Loucy (cell line): ENCODE measurements around the gene CTNND2.

Source experiments
- H2AFZ ChIP-seq: fragments of 200-600 bp; sonication (generic); 2 replicates; pipeline ENCODE4 v1.6.0; 2016; ENCODE audit warnings: antibody characterized with exemption, mild to moderate bottlenecking, low read length, moderate library complexity
- H3F3A ChIP-seq: fragments of 200-600 bp; 2 replicates; pipeline ENCODE4 v1.6.0; 2016; ENCODE audit warnings: antibody characterized with exemption, low read depth, mild to moderate bottlenecking
- H3K27me3 ChIP-seq: fragments of 200-600 bp; sonication (generic); 2 replicates; pipeline ENCODE4 v1.6.1; 2014; ENCODE audit warnings: low read length, mild to moderate bottlenecking; ENCODE audit not compliant: insufficient read depth, poor library complexity, severe bottlenecking
- H3K36me3 ChIP-seq: fragments of 200-600 bp; sonication (generic); 2 replicates; pipeline ENCODE4 v1.6.1; 2016; ENCODE audit warnings: low read length; ENCODE audit not compliant: insufficient read depth
- H3K4me1 ChIP-seq: fragments of 200-600 bp; sonication (generic); 2 replicates; pipeline ENCODE4 v1.5.1; 2014; ENCODE audit warnings: low read length, mild to moderate bottlenecking; ENCODE audit not compliant: insufficient read depth, poor library complexity, severe bottlenecking
- H3K4me2 ChIP-seq: fragments of 200-600 bp; sonication (generic); 2 replicates; pipeline ENCODE4 v1.6.0; 2014; ENCODE audit warnings: antibody characterized with exemption, low read length, low read depth, mild to moderate bottlenecking; ENCODE audit not compliant: poor library complexity, severe bottlenecking
- H3K4me3 ChIP-seq: fragments of 200-600 bp; sonication (generic); 2 replicates; pipeline ENCODE4 v1.5.1; 2014; ENCODE audit warnings: low read length, mild to moderate bottlenecking, mixed read lengths; ENCODE audit not compliant: poor library complexity, severe bottlenecking
- H3K79me2 ChIP-seq: fragments of 200-600 bp; sonication (generic); 2 replicates; pipeline ENCODE4 v1.6.1; 2014; ENCODE audit warnings: low read length; ENCODE audit not compliant: insufficient read depth
- H3K9ac ChIP-seq: fragments of 200-600 bp; sonication (generic); 2 replicates; pipeline ENCODE4 v1.6.0; 2014; ENCODE audit warnings: mild to moderate bottlenecking, low read depth, low read length, moderate library complexity; ENCODE audit not compliant: poor library complexity, severe bottlenecking
- H3K9me2 ChIP-seq: fragments of 200-600 bp; sonication (generic); replicated peaks from 2 replicates; pipeline ENCODE4 v1.6.1; 2016; ENCODE audit warnings: low read depth, low read length, mixed read lengths
- H3K9me3 ChIP-seq: fragments of 200-600 bp; sonication (generic); 2 replicates; pipeline ENCODE4 v1.6.1; 2014; ENCODE audit warnings: mild to moderate bottlenecking, antibody characterized with exemption, low read length, low read depth; ENCODE audit not compliant: insufficient read depth
- H4K20me1 ChIP-seq: fragments of 200-600 bp; sonication (generic); 2 replicates; pipeline ENCODE4 v1.6.0; 2014; ENCODE audit warnings: antibody characterized with exemption, low read length, mild to moderate bottlenecking; ENCODE audit not compliant: insufficient read depth, poor library complexity, severe bottlenecking
- EZH2phosphoT487 ChIP-seq: fragments of 200-600 bp; IDR thresholded peaks from 2 replicates; pipeline ENCODE4 v1.6.1; 2018; ENCODE audit warnings: antibody characterized with exemption, mild to moderate bottlenecking, moderate library complexity, borderline replicate concordance
- TF ChIP-seq, protein P1 (sequence below): fragments of 200-600 bp; sonication (generic); conservative IDR thresholded peaks from 2 replicates; pipeline ENCODE4 v1.5.1; 2014; ENCODE audit warnings: mild to moderate bottlenecking, antibody characterized with exemption, low read length

Gene CTNND2

DNA sequence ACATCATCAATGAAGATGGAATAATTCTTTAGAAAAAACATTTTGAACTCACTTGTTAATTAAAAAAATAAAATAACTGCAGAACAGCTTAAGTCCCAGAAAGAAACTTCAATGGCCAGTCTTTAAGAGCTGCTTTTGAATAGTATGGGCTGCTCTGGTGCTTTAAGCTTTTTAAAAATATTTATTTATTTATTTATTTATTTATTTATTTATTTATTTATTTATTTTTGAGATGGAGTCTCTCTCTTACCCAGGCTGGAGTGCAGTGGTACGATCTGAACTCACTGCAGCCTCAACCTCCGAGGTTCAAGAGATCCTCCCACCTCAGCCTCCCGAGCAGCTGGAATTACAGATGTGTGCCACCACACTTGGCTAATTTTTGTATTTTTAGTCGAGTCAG, 626.9 kb downstream of the CTNND2 start:
- Histone ChIP-seq H4K20me1 (no peaks in the 10 kb centered on the region), H3K79me2 (no peaks in the 10 kb centered on the region), H3K9me3 (no peaks in the 10 kb centered on the region; the same call in 1 of the 2 replicates), H3K4me3 (no peak overlapping the region), H2AFZ (no peak overlapping the region), H3K27me3 (no peaks in the 10 kb centered on the region), H3F3A (no peaks in the 10 kb centered on the region), H3K9me2 (no peaks in the 10 kb centered on the region), H3K4me1 (no peaks in the 10 kb centered on the region), H3K4me2 (no peak overlapping the region), H3K9ac (no peak overlapping the region), H3K36me3 (no peaks in the 10 kb centered on the region)
- TF ChIP-seq EZH2phosphoT487 = no peak
- TF ChIP-seq, protein P1, sequence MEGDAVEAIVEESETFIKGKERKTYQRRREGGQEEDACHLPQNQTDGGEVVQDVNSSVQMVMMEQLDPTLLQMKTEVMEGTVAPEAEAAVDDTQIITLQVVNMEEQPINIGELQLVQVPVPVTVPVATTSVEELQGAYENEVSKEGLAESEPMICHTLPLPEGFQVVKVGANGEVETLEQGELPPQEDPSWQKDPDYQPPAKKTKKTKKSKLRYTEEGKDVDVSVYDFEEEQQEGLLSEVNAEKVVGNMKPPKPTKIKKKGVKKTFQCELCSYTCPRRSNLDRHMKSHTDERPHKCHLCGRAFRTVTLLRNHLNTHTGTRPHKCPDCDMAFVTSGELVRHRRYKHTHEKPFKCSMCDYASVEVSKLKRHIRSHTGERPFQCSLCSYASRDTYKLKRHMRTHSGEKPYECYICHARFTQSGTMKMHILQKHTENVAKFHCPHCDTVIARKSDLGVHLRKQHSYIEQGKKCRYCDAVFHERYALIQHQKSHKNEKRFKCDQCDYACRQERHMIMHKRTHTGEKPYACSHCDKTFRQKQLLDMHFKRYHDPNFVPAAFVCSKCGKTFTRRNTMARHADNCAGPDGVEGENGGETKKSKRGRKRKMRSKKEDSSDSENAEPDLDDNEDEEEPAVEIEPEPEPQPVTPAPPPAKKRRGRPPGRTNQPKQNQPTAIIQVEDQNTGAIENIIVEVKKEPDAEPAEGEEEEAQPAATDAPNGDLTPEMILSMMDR = no peak

DNA sequence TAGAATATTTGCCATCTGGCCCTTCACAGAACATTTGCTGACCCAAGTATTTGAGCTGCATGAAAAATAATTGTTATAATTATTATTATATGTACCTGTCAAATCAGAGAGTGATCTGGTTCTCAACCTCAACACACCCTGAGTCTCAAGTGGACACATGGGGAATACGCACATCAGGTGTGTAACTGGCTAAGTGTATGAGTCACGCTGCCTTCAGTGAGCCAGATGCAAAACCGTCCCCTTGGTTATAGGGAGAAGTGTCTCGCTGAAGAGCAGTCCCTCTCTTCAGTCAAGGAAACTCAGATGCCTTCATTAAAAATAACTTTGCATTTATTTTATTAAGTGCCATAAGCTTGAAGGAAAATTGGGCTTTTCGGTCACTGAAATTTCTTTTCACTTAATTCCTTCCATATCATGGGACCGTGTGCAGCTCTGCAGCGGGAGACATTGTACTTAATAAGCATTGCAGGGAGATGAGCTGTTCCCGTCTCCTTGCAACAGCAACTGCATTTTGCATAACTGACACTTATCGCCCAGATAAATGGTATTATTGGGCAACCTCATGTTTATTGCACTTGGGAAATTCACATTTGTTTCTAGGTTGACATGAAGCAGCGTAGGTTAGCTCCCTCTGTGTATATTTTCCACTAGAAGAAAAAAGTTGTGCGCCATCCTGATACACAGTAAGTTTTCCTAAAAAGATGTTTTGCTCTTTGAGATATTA, 630.9 kb downstream of the CTNND2 start:
- Histone ChIP-seq H3K9ac (no peak overlapping the region), H3K4me3 (no peak overlapping the region)
- TF ChIP-seq, protein P1 = no peak
- TF ChIP-seq EZH2phosphoT487 = no peak

DNA sequence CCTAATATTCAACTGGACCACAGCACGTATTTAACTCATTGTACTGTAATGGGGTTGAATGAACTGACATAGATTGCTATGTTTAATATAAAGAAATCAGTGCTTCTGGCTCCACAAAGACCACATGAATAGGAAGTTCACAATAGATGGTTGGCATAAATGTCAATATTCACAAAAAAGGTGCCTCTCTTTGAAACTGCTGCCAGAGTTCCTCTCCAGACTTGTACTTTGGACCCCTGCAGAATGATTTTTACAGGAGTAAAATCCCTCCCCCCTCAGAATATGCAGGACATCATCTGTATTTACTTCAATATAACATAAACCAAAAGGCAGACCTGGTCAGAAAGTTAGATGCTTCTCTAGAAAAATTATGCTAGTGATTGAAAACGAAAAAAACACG, 634.7 kb downstream of the CTNND2 start:
- Histone ChIP-seq H2AFZ (no peak overlapping the region), H4K20me1 (no peaks in the 10 kb centered on the region), H3K79me2 (no peaks in the 10 kb centered on the region), H3K9ac (no peak overlapping the region), H3K4me3 (no peak overlapping the region), H3K27me3 (no peaks in the 10 kb centered on the region), H3K36me3 (no peaks in the 10 kb centered on the region), H3K9me3 (no peaks in the 10 kb centered on the region), H3K9me2 (no peaks in the 10 kb centered on the region), H3K4me1 (no peaks in the 10 kb centered on the region), H3F3A (no peaks in the 10 kb centered on the region), H3K4me2 (no peak overlapping the region)
- TF ChIP-seq EZH2phosphoT487 = no peak
- TF ChIP-seq, protein P1 = no peak

More for the DNA sequence above, 630.9 kb downstream of the CTNND2 start:
- Histone ChIP-seq H3K9me2 (no peaks in the 10 kb centered on the region), H3K4me2 (no peak overlapping the region), H3K27me3 (no peaks in the 10 kb centered on the region), H3K4me1 (no peaks in the 10 kb centered on the region), H3K9me3 (no peaks in the 10 kb centered on the region), H3K36me3 (no peaks in the 10 kb centered on the region), H2AFZ (no peak overlapping the region), H3K79me2 (no peaks in the 10 kb centered on the region), H3F3A (no peaks in the 10 kb centered on the region), H4K20me1 (no peaks in the 10 kb centered on the region)
